ENCODE results near the gene NLRP1. TPM values are rescaled to one million over a fixed set of nuclear protein-coding genes. Genes with fewer than 3 reads are reported as not detected.
"Not testable (repeated sequence)": the region's sequence is repeated elsewhere in the genome, so short reads cannot be mapped to it uniquely, and the experiment has no call there.

The NLRP1 gene
- total RNA-seq, 4 donors from 2014 or later, result 10.4 to 33.4 (median 14.3) TPM

DNA sequence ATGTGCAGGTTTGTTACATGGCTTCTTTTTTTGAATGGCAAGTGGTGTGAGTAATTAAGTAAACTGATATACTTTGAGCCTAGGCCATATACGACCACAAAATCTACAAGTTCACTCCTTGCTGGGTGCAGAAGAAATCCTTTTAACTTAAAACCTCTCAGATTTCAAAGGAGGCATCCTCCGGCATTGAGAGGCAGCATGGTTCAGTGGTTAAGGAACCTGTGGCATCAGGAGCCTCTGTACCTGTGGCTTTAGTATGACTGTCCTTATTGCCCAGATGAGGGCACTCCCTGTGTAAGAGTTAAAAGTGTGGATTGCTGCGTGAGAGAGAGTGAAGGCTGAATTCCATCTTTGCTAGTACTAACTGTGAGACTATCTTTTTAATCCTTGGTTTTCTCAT is 3.3 kb downstream of the NLRP1 start:
- H3K27ac ChIP-seq, result no peak overlapping the region
- peaks cover 28 to 44% (median 32%) of the 10 kb centered on the region in 3 donors for H3K4me1 ChIP-seq
- DNase-seq, result no peak
- intact Hi-C loops (cut with DNase I), result no loop called here
- H3K9me3 ChIP-seq, result no peaks in the 10 kb centered on the region
- WGBS, 2 donors, result 45 to 63% methylated on average over 3 of the region's 3 CpGs
- H3K36me3 ChIP-seq, result peaks cover 0 to 45% (median 0%) of the 10 kb centered on the region in 3 donors
- TF ChIP-seq, protein P1, sequence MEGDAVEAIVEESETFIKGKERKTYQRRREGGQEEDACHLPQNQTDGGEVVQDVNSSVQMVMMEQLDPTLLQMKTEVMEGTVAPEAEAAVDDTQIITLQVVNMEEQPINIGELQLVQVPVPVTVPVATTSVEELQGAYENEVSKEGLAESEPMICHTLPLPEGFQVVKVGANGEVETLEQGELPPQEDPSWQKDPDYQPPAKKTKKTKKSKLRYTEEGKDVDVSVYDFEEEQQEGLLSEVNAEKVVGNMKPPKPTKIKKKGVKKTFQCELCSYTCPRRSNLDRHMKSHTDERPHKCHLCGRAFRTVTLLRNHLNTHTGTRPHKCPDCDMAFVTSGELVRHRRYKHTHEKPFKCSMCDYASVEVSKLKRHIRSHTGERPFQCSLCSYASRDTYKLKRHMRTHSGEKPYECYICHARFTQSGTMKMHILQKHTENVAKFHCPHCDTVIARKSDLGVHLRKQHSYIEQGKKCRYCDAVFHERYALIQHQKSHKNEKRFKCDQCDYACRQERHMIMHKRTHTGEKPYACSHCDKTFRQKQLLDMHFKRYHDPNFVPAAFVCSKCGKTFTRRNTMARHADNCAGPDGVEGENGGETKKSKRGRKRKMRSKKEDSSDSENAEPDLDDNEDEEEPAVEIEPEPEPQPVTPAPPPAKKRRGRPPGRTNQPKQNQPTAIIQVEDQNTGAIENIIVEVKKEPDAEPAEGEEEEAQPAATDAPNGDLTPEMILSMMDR (IDR thresholded peaks at IDR 0.05), result no peak
- no peak for TF ChIP-seq POLR2A (IDR thresholded peaks at IDR 0.05)
- H3K27me3 ChIP-seq, result no peaks in the 10 kb centered on the region
- H3K4me3 ChIP-seq, result no peak overlapping the region

DNA sequence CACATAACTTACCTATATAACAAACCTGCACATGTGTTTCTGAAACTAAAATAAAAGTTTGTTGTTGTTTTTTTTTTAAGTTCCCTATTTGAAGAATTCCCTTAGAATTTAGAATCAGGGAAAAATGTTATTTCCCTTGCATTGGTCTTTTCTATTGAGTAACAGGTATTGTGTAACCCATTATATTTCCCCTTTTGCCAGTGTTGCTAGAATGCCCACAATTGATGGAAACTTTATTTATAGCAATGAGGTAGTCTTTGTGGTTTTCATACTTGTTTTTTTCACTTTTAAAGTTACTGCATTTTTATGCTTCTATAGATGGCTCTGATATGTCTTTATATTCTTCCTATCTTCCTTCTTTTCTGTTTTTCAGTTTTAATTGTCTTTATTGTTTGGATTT is 3.9 kb downstream of the NLRP1 start:
- no peaks in the 10 kb centered on the region for H3K27me3 ChIP-seq
- H3K27ac ChIP-seq, result no peak overlapping the region
- peaks cover 22 to 38% (median 26%) of the 10 kb centered on the region in 3 donors for H3K4me1 ChIP-seq
- H3K4me3 ChIP-seq, result no peak overlapping the region
- intact Hi-C loops (cut with DNase I), result no loop called here
- H3K9me3 ChIP-seq, result no peaks in the 10 kb centered on the region
- DNase-seq, result no peak
- H3K36me3 ChIP-seq, result peaks cover 0 to 45% (median 0%) of the 10 kb centered on the region in 3 donors
- TF ChIP-seq, protein P1 (IDR thresholded peaks at IDR 0.05), result no peak

DNA sequence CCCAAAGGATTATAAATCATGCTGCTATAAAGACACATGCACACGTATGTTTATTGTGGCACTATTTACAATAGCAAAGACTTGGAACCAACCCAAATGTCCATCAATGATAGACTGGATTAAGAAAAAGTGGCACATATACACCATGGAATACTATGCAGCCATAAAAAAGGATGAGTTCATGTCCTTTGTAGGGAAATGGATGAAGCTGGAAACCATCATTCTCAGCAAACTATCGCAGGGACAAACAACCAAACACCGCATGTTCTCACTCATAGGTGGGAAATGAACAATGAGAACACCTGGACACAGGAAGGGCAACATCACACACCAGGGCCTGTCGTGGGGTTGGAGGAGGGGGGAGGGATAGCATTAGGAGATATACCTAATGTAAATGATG is 5.5 kb downstream of the NLRP1 start:
- H3K36me3 ChIP-seq, result peaks cover 0 to 51% (median 0%) of the 10 kb centered on the region in 3 donors
- WGBS, 2 donors, result 82 to 88% methylated on average over 3 of the region's 4 CpGs
- H3K27ac ChIP-seq; DNase-seq; intact Hi-C loops (cut with DNase I); H3K27me3 ChIP-seq; H3K9me3 ChIP-seq; H3K4me3 ChIP-seq: not testable (repeated sequence)
- peaks cover 16 to 22% (median 18%) of the 10 kb centered on the region in 3 donors for H3K4me1 ChIP-seq

DNA sequence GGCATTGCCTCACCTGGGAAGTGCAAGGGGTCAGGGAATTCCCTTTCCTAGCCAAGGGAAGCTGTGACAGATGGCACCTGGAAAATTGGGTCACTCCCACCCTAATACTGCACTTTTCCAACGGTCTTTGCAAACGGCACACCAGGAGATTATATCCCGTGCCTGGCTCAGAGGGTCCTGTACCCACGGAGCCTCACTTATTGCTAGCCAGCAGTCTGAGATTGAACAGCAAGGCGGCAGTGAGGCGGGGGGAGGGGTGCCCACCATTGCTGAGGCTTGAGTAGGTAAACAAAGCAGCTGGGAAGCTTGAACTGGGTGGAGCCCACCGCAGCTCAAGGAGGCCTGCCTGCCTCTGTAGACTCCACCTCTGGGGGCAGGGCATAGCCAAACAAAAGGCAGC is 11.3 kb downstream of the NLRP1 start:
- H3K27ac ChIP-seq; intact Hi-C loops (cut with DNase I); H3K27me3 ChIP-seq; DNase-seq; H3K4me1 ChIP-seq; H3K4me3 ChIP-seq: not testable (repeated sequence)
- Histone ChIP-seq H3K36me3 (peaks cover 7 to 51% (median 11%) of the 10 kb centered on the region in 3 donors), H3K9me3 (peaks cover 0 to 19% (median 0%) of the 10 kb centered on the region in 3 donors)
- 72 to 100% methylated on average over 2 to 4 of the region's 7 CpGs for WGBS, 2 donors

DNA sequence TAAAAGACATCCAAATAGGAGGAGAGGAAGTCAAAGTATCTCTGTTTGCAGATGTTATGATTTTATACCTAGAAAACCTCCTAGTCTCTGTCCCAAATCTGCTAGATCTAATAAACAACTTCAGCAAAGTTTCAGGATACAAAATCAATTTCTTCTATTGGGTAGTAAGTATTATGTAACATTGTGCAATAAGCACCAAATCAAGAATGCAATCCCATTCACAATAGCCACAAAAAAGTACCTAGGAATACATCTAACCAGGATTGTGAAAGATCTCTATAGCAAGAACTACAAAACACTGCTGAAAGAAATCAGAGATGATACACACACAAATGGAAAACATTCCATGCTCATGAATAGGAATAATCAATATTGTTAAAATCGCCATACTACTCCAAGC is 13.0 kb downstream of the NLRP1 start:
- Histone ChIP-seq H3K4me3 (no peak overlapping the region), H3K27me3 (no peaks in the 10 kb centered on the region), H3K9me3 (peaks cover 0 to 19% (median 0%) of the 10 kb centered on the region in 3 donors), H3K4me1 (no peaks in the 10 kb centered on the region), H3K27ac (no peak overlapping the region), H3K36me3 (peaks cover 7 to 54% (median 11%) of the 10 kb centered on the region in 3 donors)
- intact Hi-C loops (cut with DNase I), result no loop called here
- TF ChIP-seq, protein P1 (IDR thresholded peaks at IDR 0.05), result no peak
- no peak for TF ChIP-seq POLR2A (IDR thresholded peaks at IDR 0.05)
- 96 to 100% methylated on average over 1 of the region's 1 CpG for WGBS, 2 donors
- DNase-seq, result no peak

DNA sequence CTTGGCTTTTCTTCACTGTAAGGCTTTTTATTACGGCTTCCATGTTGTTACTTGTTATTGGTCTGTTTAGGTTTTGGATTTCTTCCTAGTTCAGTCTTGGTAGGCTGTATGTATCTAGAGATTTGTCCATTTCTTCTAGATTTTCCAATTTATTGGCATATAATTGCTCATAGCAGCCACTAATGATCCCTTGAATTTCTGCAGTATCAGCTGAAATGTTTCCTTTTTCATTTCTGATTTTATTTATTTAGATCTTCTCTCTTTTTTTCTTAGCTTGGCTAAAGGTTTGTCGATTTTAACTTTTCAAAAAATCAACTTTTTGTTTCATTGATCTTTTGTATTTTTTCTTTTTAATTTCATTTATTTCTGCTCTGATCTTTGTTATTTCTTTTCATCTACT is 18.5 kb downstream of the NLRP1 start:
- Histone ChIP-seq H3K4me1 (peaks cover 0 to 5% (median 0%) of the 10 kb centered on the region in 3 donors), H3K27ac (no peak overlapping the region), H3K27me3 (no peaks in the 10 kb centered on the region), H3K9me3 (no peaks in the 10 kb centered on the region), H3K36me3 (peaks cover 0 to 34% (median 0%) of the 10 kb centered on the region in 3 donors), H3K4me3 (no peak overlapping the region)
- WGBS, 2 donors, result 85 to 92% methylated on average over 2 of the region's 2 CpGs
- TF ChIP-seq, protein P1 (IDR thresholded peaks at IDR 0.05), result no peak
- TF ChIP-seq POLR2A (IDR thresholded peaks at IDR 0.05), result no peak
- intact Hi-C loops (cut with DNase I), result no loop called here
- no peak for DNase-seq
